ENCODE data around the gene OR3A2. TPM values are rescaled to one million over a fixed set of nuclear protein-coding genes. Genes with fewer than 3 reads are reported as not detected.
"Not testable (repeated sequence)": the region's sequence is repeated elsewhere in the genome, so short reads cannot be mapped to it uniquely, and the experiment has no call there.

Gene OR3A2
- total RNA-seq, 1 experiment from 2014 or later = not detected

DNA sequence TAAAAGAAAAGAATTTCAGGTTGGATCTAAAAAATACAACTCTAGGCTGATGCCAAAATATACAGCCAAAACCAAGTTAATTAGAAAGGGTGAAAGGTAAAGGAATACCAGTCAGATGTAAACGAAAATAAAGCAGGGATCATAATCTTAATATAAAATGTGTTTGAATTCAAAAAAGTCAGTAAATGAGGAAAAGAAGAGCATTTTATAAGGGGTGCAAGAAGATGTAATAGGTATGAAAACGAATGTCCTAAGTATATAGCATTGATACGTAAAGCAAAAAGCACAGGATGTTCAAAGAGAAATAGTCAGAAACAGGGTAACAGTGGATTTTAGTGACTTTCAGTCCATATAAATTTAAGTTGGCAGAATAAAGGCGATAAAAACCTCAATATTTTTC is 90.5 kb downstream of the OR3A2 start:
- no peak for DNase-seq (ENCODE audit: low read depth)

DNA sequence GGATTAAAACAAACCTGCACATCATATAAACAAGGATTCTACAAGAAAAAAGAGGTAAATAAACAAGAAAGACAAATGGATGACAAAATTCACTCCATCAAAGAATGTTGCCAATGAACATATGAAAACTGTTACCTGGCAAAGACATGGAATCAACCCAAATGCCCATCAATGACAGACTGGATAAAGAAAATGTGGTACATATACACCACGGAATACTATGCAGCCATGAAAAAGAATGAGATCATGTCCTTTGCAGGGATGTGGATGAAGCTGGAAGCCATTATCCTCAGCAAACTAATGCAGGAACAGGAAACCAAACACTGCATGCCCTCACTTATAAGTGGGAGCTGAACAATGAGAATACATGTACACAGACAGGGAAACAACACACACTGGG is 92.6 kb downstream of the OR3A2 start:
- not testable (repeated sequence) for DNase-seq (ENCODE audit: low read depth)

DNA sequence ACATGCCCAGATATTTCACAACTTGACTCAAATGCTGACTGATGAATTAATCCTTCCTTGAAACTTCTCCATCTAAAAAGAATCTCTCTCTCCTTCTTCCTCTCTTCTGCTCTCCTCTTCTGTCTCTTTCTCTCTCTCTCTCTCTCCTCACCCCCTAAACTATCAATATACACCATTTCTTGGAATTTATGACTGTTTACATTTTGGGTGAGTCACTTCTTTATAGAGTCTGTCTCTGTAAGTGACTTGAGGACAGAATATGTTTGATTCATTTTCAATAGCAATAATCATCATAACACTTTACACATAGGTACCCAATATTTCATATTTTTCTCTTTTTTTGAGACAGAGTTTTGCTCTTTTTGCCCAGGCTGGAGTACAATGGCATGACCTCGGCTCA is 103.2 kb downstream of the OR3A2 start:
- no peak for DNase-seq (ENCODE audit: low read depth)

DNA sequence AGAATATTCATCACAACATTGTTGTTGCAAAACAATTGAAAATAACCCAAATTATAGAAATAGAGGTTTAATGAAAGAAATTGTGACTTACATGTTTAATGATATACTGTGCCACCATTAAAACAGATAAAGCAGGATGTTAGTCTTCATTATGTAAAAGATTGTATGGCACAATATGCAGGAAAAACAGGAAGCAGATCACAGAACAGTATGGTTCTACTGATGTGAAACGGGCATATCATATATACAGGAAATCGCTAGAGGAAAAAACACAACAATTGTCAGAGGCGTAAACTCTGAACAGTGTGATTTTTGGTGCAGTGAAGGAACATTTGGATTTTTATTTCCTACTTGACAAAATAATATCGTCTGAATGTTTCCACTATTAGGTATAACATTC is 110.0 kb downstream of the OR3A2 start:
- no peak for DNase-seq (ENCODE audit: low read depth)

DNA sequence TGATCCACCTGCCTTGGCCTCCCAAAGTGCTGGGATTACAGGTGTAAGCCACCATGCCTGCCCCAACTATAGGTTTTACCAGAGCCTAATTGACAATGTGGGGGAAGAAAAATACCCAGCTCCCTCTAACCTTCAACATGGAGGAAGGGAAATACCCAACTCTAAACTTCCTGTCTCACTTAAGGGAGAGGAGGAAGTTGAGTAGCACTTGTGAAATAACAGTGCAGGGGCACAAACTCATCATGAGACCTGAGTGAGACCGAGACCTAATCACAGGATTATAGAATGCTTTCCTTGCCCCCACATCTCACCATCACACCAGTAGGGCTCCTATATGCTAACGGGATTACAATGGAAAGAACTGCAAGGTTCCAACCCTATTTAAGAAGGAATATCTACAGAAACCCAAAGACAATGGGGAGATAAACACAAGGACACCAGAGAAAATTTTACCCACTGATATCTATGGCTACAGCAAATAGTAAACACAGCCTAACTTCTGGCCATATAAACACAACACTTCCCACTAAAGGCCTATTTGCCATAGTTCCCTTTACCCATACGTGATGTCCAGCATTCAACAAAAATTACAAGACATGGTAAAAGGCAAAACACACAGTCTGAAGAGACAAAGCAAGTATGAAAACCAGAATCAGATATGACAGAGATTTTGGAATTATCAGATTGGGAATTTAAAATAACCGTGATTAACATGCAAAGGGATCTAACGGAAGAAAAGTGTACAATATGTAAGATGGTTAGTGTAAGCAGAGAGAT is 114.8 kb downstream of the OR3A2 start:
- DNase-seq (ENCODE audit: low read depth) = no peak

- no peak for DNase-seq (ENCODE audit: low read depth)
Observed at GRCh38 chr17:3260600-3260999, 125.5 kb downstream of the OR3A2 start.

DNA sequence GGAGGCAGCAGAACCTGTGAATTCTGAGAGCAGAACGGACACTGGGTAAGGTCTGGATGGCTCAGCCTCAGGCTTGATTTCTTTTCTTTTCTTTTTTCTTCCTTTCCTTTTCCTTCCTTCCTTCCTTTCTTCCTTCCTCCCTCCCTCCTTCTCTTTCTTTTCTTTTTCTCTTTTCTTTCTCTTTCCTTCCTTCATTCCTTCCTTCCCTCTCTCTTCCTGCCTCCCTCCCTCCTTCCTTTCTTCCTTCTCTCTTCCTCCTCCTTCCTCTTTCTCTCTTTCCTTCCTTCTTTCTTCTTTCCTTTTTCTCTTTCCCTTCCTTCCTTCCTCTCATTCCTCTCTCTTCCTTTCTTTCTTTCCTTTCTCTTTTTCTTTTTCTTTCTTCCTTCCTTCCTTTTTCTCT is 125.9 kb downstream of the OR3A2 start:
- DNase-seq (ENCODE audit: low read depth) = no peak

DNA sequence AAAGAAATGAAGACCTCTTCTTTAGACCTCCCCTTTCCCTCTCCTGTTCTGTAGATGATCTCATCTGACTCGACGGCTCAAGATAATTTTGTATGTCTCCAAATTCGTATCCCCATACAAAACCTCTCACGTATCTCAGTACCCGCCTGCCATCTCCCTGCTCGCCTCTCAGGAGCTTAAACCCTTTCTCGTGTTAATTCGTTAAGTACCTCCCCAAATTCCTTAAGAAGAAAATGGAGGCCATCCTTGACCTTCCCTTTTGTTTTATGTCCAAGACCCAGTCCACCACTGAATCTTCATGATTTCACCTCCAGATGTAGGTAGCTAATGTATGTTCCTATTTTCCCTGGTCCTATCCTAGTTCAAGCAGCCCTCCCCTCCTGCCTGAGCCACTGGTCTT is 129.5 kb downstream of the OR3A2 start:
- no peak for DNase-seq (ENCODE audit: low read depth)

DNA sequence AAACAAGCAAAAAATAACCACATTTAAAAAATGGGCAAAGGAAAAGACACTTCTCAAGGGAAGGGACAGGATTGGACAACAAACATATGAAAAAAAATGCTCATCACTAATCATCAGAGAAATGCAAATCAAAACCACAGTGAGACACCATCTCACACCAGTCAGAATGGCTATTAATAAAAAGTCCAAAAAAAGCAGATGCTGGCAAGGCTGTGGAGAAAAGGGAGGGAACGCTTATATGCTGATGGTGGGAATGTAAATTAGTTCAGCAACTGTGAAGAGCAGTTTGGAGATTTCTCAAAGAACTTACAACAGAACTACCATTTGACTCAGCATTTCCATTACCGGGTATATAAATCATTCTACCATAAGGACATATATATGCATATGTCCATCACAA is 137.1 kb downstream of the OR3A2 start:
- not testable (repeated sequence) for DNase-seq (ENCODE audit: low read depth)

DNA sequence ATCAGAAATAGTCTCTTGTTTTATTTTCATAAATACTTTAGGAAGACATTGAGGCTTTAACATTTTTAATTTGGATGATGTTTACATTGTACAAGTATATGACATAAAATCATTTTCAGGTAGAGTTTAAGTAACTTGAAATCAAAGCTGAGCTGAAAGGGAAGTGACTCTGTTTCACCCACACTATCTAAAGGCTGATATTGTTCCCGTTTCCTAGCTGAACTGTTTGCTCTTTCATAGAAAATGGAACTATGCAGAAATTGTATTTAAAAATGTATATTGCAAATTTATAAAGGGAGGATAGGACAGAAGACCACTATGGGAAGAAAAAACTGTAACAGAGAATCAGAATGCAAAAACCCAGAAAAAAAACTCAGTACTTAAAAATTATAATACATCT is 141.3 kb downstream of the OR3A2 start:
- DNase-seq (ENCODE audit: low read depth) = not testable (repeated sequence)

DNA sequence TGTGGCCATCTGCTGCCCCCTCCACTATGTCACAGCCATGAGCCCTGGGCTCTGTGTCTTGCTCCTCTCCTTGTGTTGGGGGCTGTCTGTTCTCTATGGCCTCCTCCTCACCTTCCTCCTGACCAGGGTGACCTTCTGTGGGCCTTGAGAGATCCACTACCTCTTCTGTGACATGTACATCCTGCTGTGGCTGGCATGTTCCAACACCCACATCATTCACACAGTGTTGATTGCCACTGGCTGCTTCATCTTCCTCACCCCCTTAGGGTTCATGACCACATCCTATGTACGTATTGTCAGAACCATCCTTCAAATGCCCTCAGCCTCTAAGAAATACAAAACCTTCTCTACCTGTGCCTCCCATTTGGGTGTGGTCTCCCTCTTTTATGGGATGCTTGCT is 145.1 kb downstream of the OR3A2 start:
- DNase-seq (ENCODE audit: low read depth) = not testable (repeated sequence)

DNA sequence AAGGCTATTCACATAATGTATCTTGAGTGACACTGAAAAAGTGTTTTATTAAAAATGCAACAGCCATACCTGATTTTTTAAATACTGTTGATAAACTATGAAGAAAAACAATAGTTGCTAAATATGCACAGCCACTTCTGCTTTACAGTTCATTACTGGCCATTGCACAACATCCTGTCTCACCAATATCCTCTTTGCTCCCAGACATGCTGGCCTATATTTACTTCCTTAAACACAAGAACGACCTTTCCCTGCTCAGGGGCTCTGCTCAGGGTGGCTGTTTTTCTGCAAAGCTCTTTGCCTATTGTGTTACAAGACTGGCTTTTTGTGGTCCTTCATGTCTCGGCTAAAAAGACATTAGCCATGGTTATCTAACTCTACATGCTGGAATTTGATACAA is 147.4 kb downstream of the OR3A2 start:
- DNase-seq (ENCODE audit: low read depth) = not testable (repeated sequence)

DNA sequence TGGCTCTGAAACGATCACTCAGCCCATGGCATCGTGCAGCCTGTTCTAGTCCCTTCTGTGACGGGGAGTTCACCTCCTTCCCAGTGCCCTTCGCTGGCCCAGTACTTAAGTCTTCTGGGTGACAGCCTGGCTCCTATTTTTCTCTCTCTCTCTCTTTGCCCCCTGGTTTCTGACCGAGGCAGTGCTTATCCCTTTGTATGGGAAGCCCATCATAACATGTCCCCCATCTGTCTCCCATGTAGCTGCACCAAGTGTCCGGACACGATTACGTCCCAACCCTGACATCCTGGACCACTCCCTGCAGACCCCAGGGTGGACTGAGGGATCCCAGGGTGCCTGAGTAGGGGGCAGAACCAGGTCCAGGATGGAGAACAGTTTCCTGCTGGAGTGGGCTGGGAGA is 153.8 kb downstream of the OR3A2 start:
- DNase-seq (ENCODE audit: low read depth) = not testable (repeated sequence)

Small RNAs within 50 kb of the gene (small RNA-seq; reads per million reads assigned to genes)
- not detected for gene OR1AC1P

Other genes starting within 250 kb of the OR3A2 start
- gene OR1A2, start 188.8 kb downstream of the OR3A2 start, total RNA-seq (2014; rRNA removed; shearing (Covaris generic)) = not detected in 2 replicates
- not detected in 2 replicates for gene OR1A1, start 178.6 kb downstream of the OR3A2 start, total RNA-seq (2014; rRNA removed; shearing (Covaris generic))
- not detected in 2 replicates for gene OR3A1, start 87.9 kb downstream of the OR3A2 start, total RNA-seq (2014; rRNA removed; shearing (Covaris generic))
- not detected in 2 replicates for gene OR1E1, start 12.1 kb upstream of the OR3A2 start, total RNA-seq (2014; rRNA removed; shearing (Covaris generic))
- gene OR3A3, start 25.1 kb upstream of the OR3A2 start, total RNA-seq (2014; rRNA removed; shearing (Covaris generic)) = not detected in 2 replicates
- gene OR1E2, start 47.5 kb upstream of the OR3A2 start, total RNA-seq (2014; rRNA removed; shearing (Covaris generic)) = not detected in 2 replicates
- not detected in 2 replicates for gene SPATA22, start 85.5 kb upstream of the OR3A2 start, total RNA-seq (2014; rRNA removed; shearing (Covaris generic))
- gene ASPA, start 89.7 kb upstream of the OR3A2 start, total RNA-seq (2014; rRNA removed; shearing (Covaris generic)) = not detected in 2 replicates
- gene TRPV3, start 171.5 kb upstream of the OR3A2 start, total RNA-seq (2014; rRNA removed; shearing (Covaris generic)) = 0.02 and 0.07 TPM in 2 replicates
- gene TRPV1, start 223.1 kb upstream of the OR3A2 start, total RNA-seq (2014; rRNA removed; shearing (Covaris generic)) = 1.2 and 1.3 TPM in 2 replicates
- 24.7 and 31.2 TPM in 2 replicates for gene SHPK, start 249.9 kb upstream of the OR3A2 start, total RNA-seq (2014; rRNA removed; shearing (Covaris generic))